Vagina (tissue), 2 donors: ENCODE data around the gene CALML4. TPM values are rescaled to one million over a fixed set of nuclear protein-coding genes. Genes with fewer than 3 reads are reported as not detected.

Experiments
- DNase-seq, 2 donors: peaks; one replicate each; pipeline ENCODE4 v3.0.0-alpha.2; 2017; ENCODE audit errors: extremely low spot score in 2 of 2
- H3K27ac ChIP-seq: fragments of 200-600 bp; sonication (generic); one replicate; pipeline ENCODE4 v1.5.1; 2019
- H3K27me3 ChIP-seq: fragments of 200-600 bp; sonication (generic); one replicate; pipeline ENCODE4 v1.5.1; 2019
- H3K36me3 ChIP-seq, 2 donors: fragments of 200-600 bp; sonication (generic); one replicate each; pipeline ENCODE4 v1.5.1; 2017 to 2019
- H3K4me1 ChIP-seq: fragments of 200-600 bp; sonication (generic); one replicate; pipeline ENCODE4 v1.5.1; 2019
- H3K4me3 ChIP-seq, 2 donors: fragments of 200-600 bp; sonication (generic); 1 replicate in 1 of 2; 2 replicates in 1 of 2; pipeline ENCODE4 v1.5.1; 2016 to 2019
- H3K9me3 ChIP-seq: fragments of 200-600 bp; sonication (generic); one replicate; pipeline ENCODE4 v1.5.1; 2019
- POLR2A ChIP-seq, 2 donors: fragments of 450-650 bp; IDR thresholded peaks; one replicate each; pipeline ENCODE4 v1.6.1; 2017; ENCODE audit warnings: antibody characterized with exemption in 2 of 2, mild to moderate bottlenecking in 2 of 2, moderate library complexity in 2 of 2
- POLR2AphosphoS5 ChIP-seq, 2 donors: sonication (generic); formaldehyde crosslinking; IDR thresholded peaks; one replicate each; pipeline ENCODE4 v1.9.0; 2017; ENCODE audit warnings: antibody characterized with exemption in 2 of 2, mild to moderate bottlenecking in 2 of 2, low read depth in 1 of 2; ENCODE audit not compliant: insufficient read depth in 1 of 2
- intact Hi-C: fragments of 100-400 bp; cut with DNase I; formaldehyde crosslinking; loops from one replicate; pipeline ENCODE4 v1.15.1; 2023
- total RNA-seq: library from RNA; depleted of rRNA; stranded (reverse); fragments of >200 nt; gene quantifications from one replicate; pipeline ENCODE4 v1.2.3, GENCODE V29; 2016
- TF ChIP-seq, protein P1 (sequence below), 3 experiments: fragments of 450-650 bp in 2 of 3; fragments of 200-600 bp in 1 of 3; sonication (generic) in 1 of 3; IDR thresholded peaks; one replicate each; pipeline ENCODE4 v1.5.1; 2017 to 2019; ENCODE audit warnings: antibody characterized with exemption in 3 of 3, mild to moderate bottlenecking in 2 of 3, moderate library complexity in 2 of 3

The CALML4 gene
- total RNA-seq, 1 donor from 2014 or later, result 6.1 TPM

DNA sequence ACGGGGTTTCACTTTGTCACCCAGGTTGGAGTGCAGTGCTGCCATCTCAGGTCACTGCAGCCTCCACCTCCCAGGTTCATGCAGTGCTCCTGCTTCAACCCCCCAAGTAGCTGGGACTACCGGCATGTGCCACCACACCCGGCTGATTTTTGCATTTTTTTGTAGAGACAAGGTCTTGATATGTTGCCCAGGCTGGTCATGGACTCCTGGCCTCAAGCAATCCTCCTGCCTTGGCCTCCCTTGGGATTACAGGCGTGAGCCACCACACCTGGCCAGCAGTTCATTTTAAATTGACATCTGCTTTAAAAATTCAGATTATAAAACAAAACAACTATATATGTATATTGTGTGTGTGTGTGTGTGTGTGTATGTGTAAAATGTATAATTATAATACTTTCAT, 38.3 kb downstream of the CALML4 start:
- no peaks in the 10 kb centered on the region for H3K27me3 ChIP-seq
- no peak for DNase-seq
- H3K4me1 ChIP-seq, result no peaks in the 10 kb centered on the region
- no peaks in the 10 kb centered on the region for H3K9me3 ChIP-seq
- intact Hi-C loops, result no loop called here
- peaks cover 0 to 18% of the 10 kb centered on the region in 2 donors for H3K36me3 ChIP-seq
- H3K27ac ChIP-seq, result no peak overlapping the region
- TF ChIP-seq POLR2AphosphoS5 (IDR thresholded peaks at IDR 0.05; ENCODE audit: insufficient read depth in 1 of 2, low read depth in 1 of 2), result no peak
- TF ChIP-seq POLR2A (IDR thresholded peaks at IDR 0.05), result no peak
- TF ChIP-seq, protein P1, sequence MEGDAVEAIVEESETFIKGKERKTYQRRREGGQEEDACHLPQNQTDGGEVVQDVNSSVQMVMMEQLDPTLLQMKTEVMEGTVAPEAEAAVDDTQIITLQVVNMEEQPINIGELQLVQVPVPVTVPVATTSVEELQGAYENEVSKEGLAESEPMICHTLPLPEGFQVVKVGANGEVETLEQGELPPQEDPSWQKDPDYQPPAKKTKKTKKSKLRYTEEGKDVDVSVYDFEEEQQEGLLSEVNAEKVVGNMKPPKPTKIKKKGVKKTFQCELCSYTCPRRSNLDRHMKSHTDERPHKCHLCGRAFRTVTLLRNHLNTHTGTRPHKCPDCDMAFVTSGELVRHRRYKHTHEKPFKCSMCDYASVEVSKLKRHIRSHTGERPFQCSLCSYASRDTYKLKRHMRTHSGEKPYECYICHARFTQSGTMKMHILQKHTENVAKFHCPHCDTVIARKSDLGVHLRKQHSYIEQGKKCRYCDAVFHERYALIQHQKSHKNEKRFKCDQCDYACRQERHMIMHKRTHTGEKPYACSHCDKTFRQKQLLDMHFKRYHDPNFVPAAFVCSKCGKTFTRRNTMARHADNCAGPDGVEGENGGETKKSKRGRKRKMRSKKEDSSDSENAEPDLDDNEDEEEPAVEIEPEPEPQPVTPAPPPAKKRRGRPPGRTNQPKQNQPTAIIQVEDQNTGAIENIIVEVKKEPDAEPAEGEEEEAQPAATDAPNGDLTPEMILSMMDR (IDR thresholded peaks at IDR 0.05), result no peak
- H3K4me3 ChIP-seq, result no peak overlapping the region

DNA sequence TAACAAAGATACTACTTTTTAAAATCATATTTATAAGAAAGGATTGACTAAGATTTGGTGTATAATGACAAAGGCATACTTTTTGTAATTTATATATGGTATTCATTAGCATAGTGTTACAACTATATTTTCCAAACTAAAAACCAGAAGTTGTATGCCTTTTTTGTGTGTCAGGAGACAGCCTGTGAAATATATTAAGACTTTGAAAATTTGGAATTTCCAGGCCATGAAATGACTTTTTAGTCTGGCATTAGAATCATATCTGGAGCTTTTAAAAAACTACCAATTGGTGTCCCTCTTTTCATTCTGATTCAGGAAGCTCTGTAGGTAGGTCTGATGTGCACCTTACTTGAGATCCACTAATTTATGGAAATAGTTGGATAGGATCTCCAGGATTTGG, 41.9 kb downstream of the CALML4 start:
- no peak for DNase-seq
- TF ChIP-seq, protein P1 (IDR thresholded peaks at IDR 0.05), result no peak
- TF ChIP-seq POLR2A (IDR thresholded peaks at IDR 0.05) (no peak), POLR2AphosphoS5 (IDR thresholded peaks at IDR 0.05; ENCODE audit: insufficient read depth in 1 of 2, low read depth in 1 of 2) (no peak)
- Histone ChIP-seq H3K36me3 (peaks cover 0 to 32% of the 10 kb centered on the region in 2 donors), H3K27ac (no peak overlapping the region), H3K4me3 (no peak overlapping the region), H3K9me3 (no peaks in the 10 kb centered on the region), H3K4me1 (no peaks in the 10 kb centered on the region), H3K27me3 (no peaks in the 10 kb centered on the region)
- intact Hi-C loops, result no loop called here

DNA sequence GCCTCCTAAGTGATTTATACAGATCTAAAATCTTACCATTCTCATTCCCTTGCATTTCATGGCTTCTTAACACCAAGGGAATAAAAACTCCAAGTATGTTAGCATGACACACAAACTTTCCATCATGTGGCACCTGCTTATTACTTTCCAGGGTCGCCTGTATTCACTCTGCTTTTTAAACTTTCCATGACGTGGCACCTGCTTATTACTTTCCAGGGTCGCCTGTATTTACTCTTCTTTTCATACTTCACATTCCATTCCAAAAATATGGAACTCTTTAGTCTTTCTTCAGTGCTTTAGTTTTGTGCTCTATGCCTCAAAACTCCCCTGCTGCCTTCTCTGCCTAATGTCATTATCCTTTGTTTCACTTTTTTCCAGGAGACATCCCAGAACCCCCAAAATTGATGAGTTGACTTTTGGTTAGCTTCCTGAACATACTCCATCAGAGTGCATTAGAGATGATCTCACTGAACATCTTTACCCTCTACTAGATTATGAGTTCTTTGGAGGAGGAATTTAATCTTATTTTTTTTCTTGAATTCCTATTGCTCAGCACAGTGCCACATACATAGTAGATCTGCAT, 47.0 kb downstream of the CALML4 start:
- H3K4me1 ChIP-seq, result peaks cover 5% of the 10 kb centered on the region
- no peak overlapping the region for H3K4me3 ChIP-seq
- peaks cover 0 to 30% of the 10 kb centered on the region in 2 donors for H3K36me3 ChIP-seq
- no peaks in the 10 kb centered on the region for H3K27me3 ChIP-seq
- H3K27ac ChIP-seq, result no peak overlapping the region
- TF ChIP-seq POLR2A (IDR thresholded peaks at IDR 0.05) (no peak), POLR2AphosphoS5 (IDR thresholded peaks at IDR 0.05; ENCODE audit: insufficient read depth in 1 of 2, low read depth in 1 of 2) (no peak)
- TF ChIP-seq, protein P1 (IDR thresholded peaks at IDR 0.05), result no peak
- no peaks in the 10 kb centered on the region for H3K9me3 ChIP-seq
- intact Hi-C loops, result loop anchor here (10.0 kb wide), 1 partner anchor 293 kb away; no protein-coding TSS in a partner anchor
- no peak for DNase-seq

- H3K27me3 ChIP-seq, result no peaks in the 10 kb centered on the region
- TF ChIP-seq, protein P1 (IDR thresholded peaks at IDR 0.05), result no peak
- DNase-seq, result no peak
- H3K4me1 ChIP-seq, result peaks cover 5% of the 10 kb centered on the region
- no peaks in the 10 kb centered on the region for H3K9me3 ChIP-seq
- peaks cover 0 to 30% of the 10 kb centered on the region in 2 donors for H3K36me3 ChIP-seq
- no peak overlapping the region for H3K27ac ChIP-seq
- intact Hi-C loops, result loop anchor here (10.0 kb wide), 1 partner anchor 292 kb away; no protein-coding TSS in a partner anchor
- no peak overlapping the region for H3K4me3 ChIP-seq
These were observed 48.1 kb downstream of the CALML4 start for GRCh38 chr15:68157074-68157473.

DNA sequence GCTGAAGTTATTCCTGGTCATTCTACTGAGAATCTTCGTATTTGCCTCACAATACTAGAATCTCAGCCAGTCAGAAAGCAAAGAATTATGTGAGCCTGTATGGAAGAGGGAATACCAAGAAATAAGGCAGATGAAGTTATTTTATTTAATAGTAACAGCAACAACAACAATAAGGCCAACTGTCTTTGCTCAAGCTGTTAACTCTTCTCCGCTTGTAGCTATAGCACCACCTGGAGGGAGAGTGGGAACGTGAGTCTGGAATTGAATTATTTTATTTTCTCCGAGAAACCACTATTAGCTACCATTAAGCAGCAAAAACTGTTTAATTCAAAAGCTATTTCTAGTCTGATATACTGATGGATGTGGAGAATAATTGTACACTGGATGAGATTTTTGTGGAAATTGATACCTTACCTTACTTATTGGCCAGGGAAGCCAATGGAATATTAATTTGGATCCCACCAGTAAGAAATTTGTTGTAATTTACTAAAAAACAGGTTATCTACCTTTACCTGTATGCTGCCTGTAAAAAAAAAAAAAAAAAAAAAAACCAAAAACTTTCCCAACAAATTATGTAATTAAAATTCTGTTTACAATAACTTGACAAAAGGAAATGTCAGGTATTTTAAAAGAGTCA, 50.1 kb downstream of the CALML4 start:
- Histone ChIP-seq H3K9me3 (no peaks in the 10 kb centered on the region), H3K27ac (no peak overlapping the region), H3K27me3 (no peaks in the 10 kb centered on the region), H3K36me3 (peaks cover 0 to 13% of the 10 kb centered on the region in 2 donors), H3K4me3 (no peak overlapping the region), H3K4me1 (peaks cover 10% of the 10 kb centered on the region)
- no peak for DNase-seq
- intact Hi-C loops, result loop anchor here (10.0 kb wide), 1 partner anchor 290 kb away; no protein-coding TSS in a partner anchor
- TF ChIP-seq, protein P1 (IDR thresholded peaks at IDR 0.05), result peak; percentile 13 to 62 (median 55)
- TF ChIP-seq POLR2A (IDR thresholded peaks at IDR 0.05) (no peak), POLR2AphosphoS5 (IDR thresholded peaks at IDR 0.05; ENCODE audit: insufficient read depth in 1 of 2, low read depth in 1 of 2) (peak in 1 of 2 donors; percentile 11)
